H9 (cell line): ENCODE results near the gene RHOB. TPM values are rescaled to one million over a fixed set of nuclear protein-coding genes. Genes with fewer than 3 reads are reported as not detected.

Experiments
- DNase-seq: peaks from one replicate; pipeline ENCODE4 v3.0.0-alpha.2; 2017
- H2AFZ ChIP-seq: one replicate; pipeline ENCODE4 v1.6.1; 2013; ENCODE audit warnings: mild to moderate bottlenecking, low read length, control low read depth, moderate library complexity
- H2AK5ac ChIP-seq: 2 replicates; pipeline ENCODE4 v1.6.1; 2013; ENCODE audit warnings: low read length, control low read depth, mixed read lengths; ENCODE audit not compliant: insufficient read length
- H2BK120ac ChIP-seq: one replicate; pipeline ENCODE4 v1.6.1; 2013; ENCODE audit warnings: low read depth, mild to moderate bottlenecking, low read length, control low read depth, inconsistent platforms; ENCODE audit not compliant: poor library complexity, severe bottlenecking
- H2BK12ac ChIP-seq: 2 replicates; pipeline ENCODE4 v1.6.1; 2013; ENCODE audit warnings: low read length, control low read depth, mixed read lengths, low read depth; ENCODE audit not compliant: insufficient read length
- H2BK15ac ChIP-seq: 2 replicates; pipeline ENCODE4 v1.6.1; 2013; ENCODE audit warnings: low read depth, low read length, control low read depth
- H2BK20ac ChIP-seq: one replicate; pipeline ENCODE4 v1.6.1; 2013; ENCODE audit warnings: low read depth, mild to moderate bottlenecking, low read length, control low read depth, inconsistent platforms; ENCODE audit not compliant: poor library complexity, severe bottlenecking
- H2BK5ac ChIP-seq: 2 replicates; pipeline ENCODE4 v1.6.1; 2013; ENCODE audit warnings: low read length, control low read depth, mixed read lengths; ENCODE audit not compliant: insufficient read length
- H3K14ac ChIP-seq: 2 replicates; pipeline ENCODE4 v1.6.1; 2013; ENCODE audit warnings: low read length, control low read depth; ENCODE audit not compliant: insufficient read depth
- H3K18ac ChIP-seq: 2 replicates; pipeline ENCODE4 v1.6.1; 2013; ENCODE audit warnings: low read depth, mild to moderate bottlenecking, mixed read lengths, low read length, control low read depth; ENCODE audit not compliant: insufficient read length
- H3K23ac ChIP-seq: 2 replicates; pipeline ENCODE4 v1.6.1; 2013; ENCODE audit warnings: low read length, control low read depth, mixed read lengths, low read depth; ENCODE audit not compliant: insufficient read length
- H3K23me2 ChIP-seq: 2 replicates; pipeline ENCODE4 v1.6.1; 2013; ENCODE audit warnings: low read depth, mild to moderate bottlenecking, mixed read lengths, low read length, control low read depth; ENCODE audit not compliant: insufficient read length, poor library complexity, severe bottlenecking
- H3K27ac ChIP-seq: 2 replicates; pipeline ENCODE4 v1.5.1; 2013; ENCODE audit warnings: low read length, control low read depth, mixed read lengths, low read depth; ENCODE audit not compliant: insufficient read length
- H3K27me3 ChIP-seq: 2 replicates; pipeline ENCODE4 v1.6.1; 2013; ENCODE audit warnings: low read length, control low read depth, inconsistent platforms; ENCODE audit not compliant: insufficient read depth
- H3K4ac ChIP-seq: 2 replicates; pipeline ENCODE4 v1.6.1; 2013; ENCODE audit warnings: low read depth, mild to moderate bottlenecking, control low read depth, inconsistent platforms, low read length, moderate library complexity
- H3K4me1 ChIP-seq: 2 replicates; pipeline ENCODE4 v1.6.1; 2013; ENCODE audit warnings: low read length, control low read depth, inconsistent platforms; ENCODE audit not compliant: insufficient read depth
- H3K4me2 ChIP-seq: 2 replicates; pipeline ENCODE4 v1.6.1; 2013; ENCODE audit warnings: low read length, control low read depth, mixed read lengths; ENCODE audit not compliant: insufficient read length, insufficient read depth
- H3K56ac ChIP-seq: 2 replicates; pipeline ENCODE4 v1.6.1; 2013; ENCODE audit warnings: low read depth, mild to moderate bottlenecking, mixed read lengths, low read length, control low read depth; ENCODE audit not compliant: insufficient read length
- H3K79me1 ChIP-seq: 2 replicates; pipeline ENCODE4 v1.6.1; 2013; ENCODE audit warnings: low read depth, mild to moderate bottlenecking, moderate library complexity, low read length, control low read depth, inconsistent platforms; ENCODE audit not compliant: insufficient read depth, poor library complexity, severe bottlenecking
- H3K79me2 ChIP-seq: 2 replicates; pipeline ENCODE4 v1.6.1; 2013; ENCODE audit warnings: low read length, control low read depth, inconsistent platforms; ENCODE audit not compliant: insufficient read depth
- H3K9ac ChIP-seq: 2 replicates; pipeline ENCODE4 v1.6.1; 2013; ENCODE audit warnings: low read length, control low read depth, mixed read lengths; ENCODE audit not compliant: insufficient read length; ENCODE audit errors: extremely low read depth
- H3K9me3 ChIP-seq: one replicate; pipeline ENCODE4 v1.6.1; 2013; ENCODE audit warnings: low read depth, low read length, inconsistent platforms; ENCODE audit not compliant: control insufficient read depth
- H3T11ph ChIP-seq: one replicate; pipeline ENCODE4 v1.6.1; 2013; ENCODE audit warnings: mild to moderate bottlenecking, low read length, control low read depth, inconsistent platforms
- H4K20me1 ChIP-seq: one replicate; pipeline ENCODE4 v1.6.1; 2013; ENCODE audit not compliant: control insufficient read depth, insufficient read length, insufficient read depth
- H4K5ac ChIP-seq: 2 replicates; pipeline ENCODE4 v1.6.1; 2013; ENCODE audit warnings: low read depth, mild to moderate bottlenecking, mixed read lengths, low read length, control low read depth; ENCODE audit not compliant: insufficient read length
- H4K8ac ChIP-seq: replicated peaks from 2 replicates; pipeline ENCODE4 v1.6.1; 2013; ENCODE audit warnings: low read length, control low read depth, mixed read lengths, low read depth; ENCODE audit not compliant: insufficient read length
- H4K91ac ChIP-seq: 2 replicates; pipeline ENCODE4 v1.6.1; 2013; ENCODE audit warnings: low read depth, mild to moderate bottlenecking, moderate library complexity, mixed read lengths, low read length, control low read depth; ENCODE audit not compliant: insufficient read length
- H3K27ac Mint-ChIP-seq, 3 experiments: 2 replicates in 2 of 3; 3 replicates in 1 of 3; pipeline ENCODE4 v1.8.0; 2020 to 2021; ENCODE audit warnings: mixed read lengths in 3 of 3, mild to moderate bottlenecking in 1 of 3, moderate library complexity in 1 of 3
- H3K27me3 Mint-ChIP-seq: 2 replicates; pipeline ENCODE4 v1.8.0; 2021; ENCODE audit warnings: low read depth, mild to moderate bottlenecking, moderate library complexity, mixed read lengths
- H3K36me3 Mint-ChIP-seq, 3 experiments: 2 replicates in 2 of 3; 3 replicates in 1 of 3; pipeline ENCODE4 v1.8.0; 2020 to 2021; ENCODE audit warnings: low read depth in 3 of 3, mixed read lengths in 3 of 3; ENCODE audit not compliant: insufficient read depth in 1 of 3
- H3K4me1 Mint-ChIP-seq, 2 experiments: 2 replicates each; pipeline ENCODE4 v1.8.0; 2020; ENCODE audit warnings: mixed read lengths in 2 of 2
- H3K4me3 Mint-ChIP-seq, 2 experiments: 2 replicates in 1 of 2; 3 replicates in 1 of 2; pipeline ENCODE4 v1.8.0; 2020 to 2021; ENCODE audit warnings: mild to moderate bottlenecking in 2 of 2, mixed read lengths in 2 of 2, moderate library complexity in 1 of 2
- H3K9me3 Mint-ChIP-seq, 2 experiments: 2 replicates in 1 of 2; 3 replicates in 1 of 2; pipeline ENCODE4 v1.8.0; 2020; ENCODE audit warnings: mild to moderate bottlenecking in 2 of 2, mixed read lengths in 2 of 2, moderate library complexity in 1 of 2
- WGBS: extraction: QIAGEN DNeasy Blood & Tissue Kit; methylation state at CpG from one replicate; pipeline ENCODE4 v1.1.7; 2013; ENCODE audit warnings: missing lambda C conversion rate, low lambda C conversion rate, mixed read lengths; ENCODE audit not compliant: insufficient read length; ENCODE audit errors: extremely low coverage; 5-methylcytosine and 5-hydroxymethylcytosine counted together
- total RNA-seq: library from RNA; stranded (reverse); gene quantifications from 2 replicates; pipeline ENCODE4 v1.2.1, GENCODE V29; 2021
- TF ChIP-seq, protein P1 (sequence below): fragments of 200-600 bp; sonication (generic); conservative IDR thresholded peaks from 3 replicates; pipeline ENCODE4 v1.8.0; 2021; ENCODE audit warnings: antibody characterized with exemption, mild to moderate bottlenecking

The RHOB gene
- total RNA-seq, 1 experiment from 2014 or later = 10.3 TPM

- no peaks in the 10 kb centered on the region for H3K79me2 ChIP-seq
- H3K56ac ChIP-seq = no peak overlapping the region
- TF ChIP-seq, protein P1, sequence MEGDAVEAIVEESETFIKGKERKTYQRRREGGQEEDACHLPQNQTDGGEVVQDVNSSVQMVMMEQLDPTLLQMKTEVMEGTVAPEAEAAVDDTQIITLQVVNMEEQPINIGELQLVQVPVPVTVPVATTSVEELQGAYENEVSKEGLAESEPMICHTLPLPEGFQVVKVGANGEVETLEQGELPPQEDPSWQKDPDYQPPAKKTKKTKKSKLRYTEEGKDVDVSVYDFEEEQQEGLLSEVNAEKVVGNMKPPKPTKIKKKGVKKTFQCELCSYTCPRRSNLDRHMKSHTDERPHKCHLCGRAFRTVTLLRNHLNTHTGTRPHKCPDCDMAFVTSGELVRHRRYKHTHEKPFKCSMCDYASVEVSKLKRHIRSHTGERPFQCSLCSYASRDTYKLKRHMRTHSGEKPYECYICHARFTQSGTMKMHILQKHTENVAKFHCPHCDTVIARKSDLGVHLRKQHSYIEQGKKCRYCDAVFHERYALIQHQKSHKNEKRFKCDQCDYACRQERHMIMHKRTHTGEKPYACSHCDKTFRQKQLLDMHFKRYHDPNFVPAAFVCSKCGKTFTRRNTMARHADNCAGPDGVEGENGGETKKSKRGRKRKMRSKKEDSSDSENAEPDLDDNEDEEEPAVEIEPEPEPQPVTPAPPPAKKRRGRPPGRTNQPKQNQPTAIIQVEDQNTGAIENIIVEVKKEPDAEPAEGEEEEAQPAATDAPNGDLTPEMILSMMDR = no peak
- H4K91ac ChIP-seq = no peak overlapping the region
- H3K27ac ChIP-seq = no peak overlapping the region
- H3K4me1 Mint-ChIP-seq = no peaks in the 10 kb centered on the region
- no peak overlapping the region for H2AK5ac ChIP-seq
- H3K18ac ChIP-seq = no peak overlapping the region
- H2BK120ac ChIP-seq = no peak overlapping the region
- no peak overlapping the region for H2AFZ ChIP-seq
- H2BK15ac ChIP-seq = no peak overlapping the region
- no peak overlapping the region for H3K4me3 Mint-ChIP-seq
- H3K27ac Mint-ChIP-seq = no peak overlapping the region
- no peaks in the 10 kb centered on the region for H3K79me1 ChIP-seq
- H3K27me3 ChIP-seq = no peaks in the 10 kb centered on the region
- no peak overlapping the region for H3T11ph ChIP-seq
- peaks cover 0 to 3% (median 0%) of the 10 kb centered on the region in 3 experiments; a peak in 1 of 7 replicates for H3K36me3 Mint-ChIP-seq
- no CpG with 5 or more reads among the region's 5 CpGs for WGBS
- no peak overlapping the region for H3K23ac ChIP-seq
- H3K9ac ChIP-seq = no peak overlapping the region
- H3K23me2 ChIP-seq = no peaks in the 10 kb centered on the region
- no peak overlapping the region for H2BK5ac ChIP-seq
- H3K9me3 Mint-ChIP-seq = peaks cover 4% of the 10 kb centered on the region in 2 experiments; a peak in 4 of 5 replicates
- H3K4me2 ChIP-seq = no peak overlapping the region
- H2BK20ac ChIP-seq = no peak overlapping the region
- DNase-seq = peak; percentile 4
- no peaks in the 10 kb centered on the region for H3K9me3 ChIP-seq
- no peak overlapping the region for H3K4ac ChIP-seq
- H3K27me3 Mint-ChIP-seq = peaks cover 8% of the 10 kb centered on the region
- H3K4me1 ChIP-seq = no peaks in the 10 kb centered on the region
- no peak overlapping the region for H4K8ac ChIP-seq
- H3K14ac ChIP-seq = no peak overlapping the region
- no peak overlapping the region for H4K5ac ChIP-seq
- no peak overlapping the region for H2BK12ac ChIP-seq
- no peaks in the 10 kb centered on the region for H4K20me1 ChIP-seq
Observed at GRCh38 chr2:20403774-20404312, 43.0 kb upstream of the RHOB start.
